ENCODE measurements around the gene CLEC11A.

DNA sequence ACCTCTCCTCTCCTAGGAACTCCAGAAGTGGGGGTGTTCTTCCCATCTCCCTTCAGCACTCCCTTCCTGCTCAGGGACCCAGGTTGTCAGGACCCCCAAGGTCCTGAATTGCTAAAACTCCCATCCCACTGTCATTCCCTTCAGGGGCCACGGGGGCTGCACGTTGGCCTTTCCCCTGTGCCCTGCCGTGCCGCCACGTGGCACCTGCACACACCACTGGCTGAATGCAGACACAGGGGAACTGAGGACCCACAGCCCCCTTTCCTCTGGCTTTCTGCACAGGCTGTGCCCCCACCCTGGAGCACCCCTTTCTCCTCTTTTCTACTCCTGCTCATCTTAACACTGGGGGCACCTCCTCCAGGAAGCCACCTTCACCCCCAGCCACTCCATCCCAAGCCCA lies 12.6 kb upstream of the CLEC11A start:
- TF ChIP-seq GATA2 (IDR thresholded peaks at IDR 0.05; ENCODE audit: low read depth, low read length) = no peak
- no peak for TF ChIP-seq GATA3 (IDR thresholded peaks at IDR 0.05; ENCODE audit: low read depth, low read length)

Data from SH-SY5Y (cell line).